GM21717 (cell line): Measurements from ENCODE around the gene LAMA2.

ENCODE experiments used
- ATAC-seq: cut with Tn5 transposase; IDR thresholded peaks from one replicate; pipeline ENCODE4 v1.9.1; 2021; ENCODE audit warnings: mild to moderate bottlenecking, moderate library complexity; ENCODE audit not compliant: unreplicated experiment

The LAMA2 gene

DNA sequence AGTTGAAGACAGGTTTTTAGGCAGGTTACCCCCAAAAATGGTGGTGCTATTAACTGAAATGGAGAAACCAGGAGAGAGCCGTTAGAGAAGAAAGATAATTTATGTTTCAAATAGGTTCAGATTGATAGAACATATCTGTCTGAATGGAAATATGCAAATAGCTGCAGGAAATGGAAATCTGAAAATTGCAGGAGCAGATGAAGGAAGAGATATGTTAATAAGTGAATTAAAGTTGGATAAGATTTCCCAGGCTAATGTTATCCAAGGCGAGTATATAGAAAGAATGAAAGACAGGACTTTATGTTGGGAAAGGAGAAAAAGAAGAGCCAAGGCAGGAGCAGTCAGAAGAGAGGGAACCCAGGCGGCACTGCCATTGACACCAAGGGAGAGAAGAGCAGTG, 461.4 kb downstream of the LAMA2 start:
- no peak for ATAC-seq

DNA sequence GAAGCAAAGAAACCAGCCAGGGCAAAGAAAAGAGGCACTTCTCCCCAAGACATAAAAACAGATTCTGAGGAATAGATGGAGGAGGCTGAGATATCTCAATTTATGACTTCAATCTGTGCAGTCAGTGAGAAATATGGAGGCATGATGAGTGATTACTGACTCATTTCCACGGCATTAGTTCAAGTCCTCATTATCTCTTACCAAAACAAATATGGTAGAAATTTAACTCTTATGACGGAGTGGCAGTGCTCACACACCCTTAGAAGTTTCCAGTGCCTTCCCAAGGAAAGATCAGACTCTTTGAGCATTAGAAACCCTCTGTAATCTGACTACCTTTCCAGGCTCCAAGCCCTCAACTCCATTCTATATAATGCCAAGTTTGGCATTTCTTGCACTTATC, 463.0 kb downstream of the LAMA2 start:
- no peak for ATAC-seq

DNA sequence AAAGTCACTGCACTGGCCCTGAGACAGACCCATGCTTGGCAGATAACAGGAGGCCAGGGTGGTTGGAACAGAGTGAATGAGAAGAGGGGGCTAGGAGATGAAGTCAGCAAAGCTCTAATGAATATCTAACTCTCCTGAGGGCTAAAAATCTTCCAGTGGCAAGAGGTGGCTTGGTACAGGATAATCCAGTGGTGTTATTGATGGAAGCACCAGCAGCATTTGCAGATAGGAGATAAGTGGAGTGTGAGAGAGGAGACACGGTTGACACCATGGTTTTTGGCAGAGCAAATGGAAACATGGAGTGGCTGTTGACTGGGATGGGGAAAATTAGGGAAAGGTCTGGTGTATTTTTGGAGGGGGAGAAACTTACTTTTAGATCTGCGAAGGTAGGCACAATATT, 464.0 kb downstream of the LAMA2 start:
- ATAC-seq = no peak

DNA sequence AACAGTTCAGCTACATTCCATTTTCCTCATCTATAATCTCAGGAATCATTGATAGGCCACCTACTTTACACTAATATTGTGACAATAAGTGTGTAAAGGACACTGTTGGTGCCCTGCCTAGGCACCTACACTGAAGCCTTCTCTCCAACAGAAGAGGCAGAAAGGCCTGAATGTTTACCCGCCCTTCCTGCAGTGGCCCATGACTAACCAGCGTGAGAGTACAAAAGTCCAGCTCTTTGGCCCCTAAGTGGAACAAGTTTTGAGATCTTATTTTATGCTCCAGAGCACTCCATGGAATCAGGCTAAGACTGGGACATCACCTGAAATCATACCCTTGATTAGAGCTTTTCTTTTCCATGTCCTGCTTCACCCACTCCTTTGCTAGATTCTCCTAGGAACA, 467.3 kb downstream of the LAMA2 start:
- no peak for ATAC-seq

DNA sequence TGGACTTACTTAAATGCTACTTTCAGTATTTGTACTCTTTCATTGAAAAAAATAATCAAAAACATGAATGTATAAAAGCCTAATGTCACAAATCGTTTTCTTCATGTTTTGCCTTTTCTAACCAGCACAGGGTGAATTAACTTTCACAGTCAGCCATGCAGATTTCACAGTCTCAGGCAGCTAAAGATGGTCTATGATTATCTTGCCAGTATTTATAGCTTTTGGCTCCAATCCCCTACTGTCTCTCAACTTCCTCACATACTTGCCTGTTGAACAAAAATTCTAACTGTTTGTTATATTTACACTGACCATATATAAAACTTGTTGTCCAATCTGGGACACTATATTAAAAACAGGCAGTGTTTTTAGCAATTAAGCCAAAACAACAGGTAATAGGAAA, 468.9 kb downstream of the LAMA2 start:
- ATAC-seq = no peak

DNA sequence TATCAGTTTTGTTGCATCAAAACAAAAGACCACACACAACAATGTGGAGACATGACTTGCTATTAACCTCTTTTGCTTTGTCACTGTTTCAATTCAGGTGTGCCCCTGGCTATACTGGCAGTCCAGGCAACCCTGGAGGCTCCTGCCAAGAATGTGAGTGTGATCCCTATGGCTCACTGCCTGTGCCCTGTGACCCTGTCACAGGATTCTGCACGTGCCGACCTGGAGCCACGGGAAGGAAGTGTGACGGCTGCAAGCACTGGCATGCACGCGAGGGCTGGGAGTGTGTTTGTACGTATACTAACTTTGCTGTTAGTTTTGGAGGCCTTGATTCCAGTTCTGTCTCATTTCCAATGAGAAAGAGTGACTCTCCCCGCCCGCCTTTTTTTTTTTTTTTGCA, 470.1 kb downstream of the LAMA2 start:
- no peak for ATAC-seq

DNA sequence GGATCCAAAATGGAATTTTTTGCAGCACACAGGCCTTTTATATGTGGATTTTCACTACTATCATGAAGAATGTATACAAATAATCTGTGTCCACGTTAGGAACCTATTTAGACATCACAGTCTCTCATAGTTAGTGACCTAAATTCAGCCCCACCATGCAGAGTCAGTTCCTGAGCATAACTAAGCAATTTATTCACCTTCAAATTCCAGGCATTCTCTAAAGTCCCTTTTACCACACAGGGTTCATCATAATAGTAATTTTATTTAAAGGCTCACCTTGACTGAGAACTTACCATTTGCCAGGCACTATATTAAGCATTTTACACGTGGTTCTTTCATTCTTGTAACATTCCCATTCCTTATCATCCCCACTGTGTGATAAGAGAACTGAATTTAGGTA, 473.2 kb downstream of the LAMA2 start:
- no peak for ATAC-seq

DNA sequence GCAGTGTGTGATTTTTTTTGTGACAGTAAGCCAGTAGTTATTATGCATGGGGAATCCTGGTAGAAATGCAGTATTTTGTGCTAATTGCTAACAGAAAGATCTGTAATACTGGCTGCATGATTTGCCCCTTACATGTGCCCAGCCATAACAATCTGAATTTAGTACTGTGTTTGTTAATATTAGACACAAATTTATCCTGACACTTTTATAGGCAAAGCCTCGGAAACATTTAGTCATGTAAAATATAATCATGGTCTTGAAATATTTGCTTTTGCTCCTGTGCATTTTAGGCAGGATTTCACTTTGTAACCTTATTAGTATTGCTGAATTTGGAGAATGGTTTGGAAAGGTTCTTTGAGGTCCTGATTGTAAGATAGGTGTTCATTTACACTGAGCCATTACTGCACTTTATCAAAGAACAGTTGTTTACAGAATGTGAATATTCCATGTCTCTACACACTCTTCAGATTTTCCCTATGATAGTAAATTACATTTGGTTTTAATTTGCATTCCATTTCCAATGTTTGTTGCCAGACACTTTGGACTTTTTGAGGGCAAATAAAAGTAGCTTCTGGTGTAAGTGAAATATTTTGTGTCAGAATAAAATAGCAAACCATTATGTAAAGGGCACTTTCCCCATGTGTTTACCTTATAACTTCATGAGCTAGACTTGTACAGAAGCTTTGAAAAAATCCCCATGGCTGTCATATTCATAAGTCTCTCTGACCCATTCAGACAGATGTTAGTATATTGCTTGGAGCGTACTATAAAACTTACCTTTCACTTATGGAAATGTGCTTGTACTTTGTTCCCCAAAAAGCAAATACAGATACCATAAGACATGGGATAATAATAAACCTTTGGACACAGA, 477.1 kb downstream of the LAMA2 start:
- no peak for ATAC-seq

DNA sequence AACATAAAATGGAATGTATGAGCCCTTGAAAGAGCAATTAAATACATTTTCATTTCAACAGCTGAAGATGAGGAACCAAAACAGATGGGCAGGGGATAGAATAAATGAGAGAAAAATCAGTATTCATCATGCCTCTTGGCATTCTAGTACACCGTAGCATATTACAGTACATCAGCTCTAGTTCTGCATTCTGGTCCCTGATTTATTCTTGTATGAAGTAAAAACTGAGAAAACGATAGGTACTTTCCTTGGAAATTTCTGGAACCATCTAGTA, 477.7 kb downstream of the LAMA2 start:
- no peak for ATAC-seq

DNA sequence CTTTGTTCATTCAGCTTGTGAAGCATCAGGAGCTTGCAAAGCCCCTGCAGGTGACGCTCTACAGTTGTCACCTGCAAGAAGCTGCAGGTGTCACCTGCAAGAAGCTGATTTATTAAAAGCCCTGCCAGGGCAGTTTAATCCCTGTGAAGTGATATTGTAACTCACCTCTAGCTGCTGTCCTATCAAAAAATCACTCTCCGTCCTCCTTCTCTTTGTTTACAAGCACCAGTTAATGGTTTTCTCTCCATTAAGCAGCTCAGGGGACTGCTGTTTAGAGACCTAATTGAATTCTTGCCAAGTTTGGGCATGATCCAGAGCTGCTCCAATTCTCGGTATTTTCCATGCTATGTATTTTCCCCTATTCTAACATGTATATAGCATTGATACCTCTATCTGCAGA, 481.1 kb downstream of the LAMA2 start:
- no peak for ATAC-seq

DNA sequence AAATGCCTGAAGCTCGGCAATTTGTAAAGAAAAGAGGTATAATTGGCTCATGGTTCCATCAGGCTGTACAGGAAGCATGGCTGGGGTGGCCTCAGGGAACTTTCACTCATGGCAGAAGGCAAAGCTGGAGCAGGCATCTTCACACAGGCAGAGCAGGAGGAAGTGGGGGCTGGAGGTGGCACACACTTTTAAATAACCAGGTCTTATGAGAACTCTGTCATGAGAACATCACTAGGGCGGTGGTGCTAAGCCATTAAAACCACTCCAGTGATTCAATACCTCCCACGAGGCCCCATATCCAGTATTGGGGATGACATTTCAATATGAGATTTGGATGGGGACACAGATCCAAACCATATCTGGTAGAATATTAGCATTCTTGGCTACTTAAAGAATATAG, 481.8 kb downstream of the LAMA2 start:
- ATAC-seq = no peak

DNA sequence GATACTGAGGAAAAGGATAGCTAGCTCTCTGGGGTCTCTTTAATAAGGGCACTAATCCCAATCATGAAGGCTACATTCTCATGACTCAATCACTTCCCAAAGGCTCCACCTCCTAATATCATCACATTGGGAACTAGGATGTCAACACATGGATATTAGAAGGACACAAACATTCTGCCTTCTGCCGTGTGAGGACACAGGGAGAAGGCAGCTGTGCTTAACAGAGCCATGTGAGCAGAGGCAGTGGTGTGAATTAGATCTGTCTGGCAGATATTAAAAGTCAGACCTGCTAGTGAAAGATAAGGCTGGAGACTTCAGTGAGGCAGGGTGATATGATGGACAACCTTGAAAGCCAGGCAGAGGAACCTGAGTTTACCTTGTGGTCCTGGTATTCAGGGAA, 485.1 kb downstream of the LAMA2 start:
- ATAC-seq = no peak

DNA sequence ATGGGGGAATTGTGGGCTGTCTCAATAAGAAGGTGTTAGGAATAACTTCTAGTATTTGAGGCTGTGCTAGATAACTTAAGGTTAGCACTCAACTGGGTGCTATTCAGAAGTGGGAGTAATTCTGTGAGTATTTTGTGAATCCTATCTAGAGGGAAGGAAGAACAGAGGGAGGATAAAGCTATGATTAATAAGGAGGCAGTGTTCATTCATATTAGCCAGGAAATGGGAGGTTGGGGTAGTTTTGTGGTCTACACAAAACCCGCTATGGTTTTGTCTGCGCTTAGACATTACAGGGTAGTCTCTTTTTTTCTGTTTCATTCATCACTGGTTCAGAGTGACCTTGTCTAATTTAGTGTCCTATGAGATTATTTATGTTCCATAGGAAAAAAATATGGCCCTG, 486.0 kb downstream of the LAMA2 start:
- no peak for ATAC-seq

DNA sequence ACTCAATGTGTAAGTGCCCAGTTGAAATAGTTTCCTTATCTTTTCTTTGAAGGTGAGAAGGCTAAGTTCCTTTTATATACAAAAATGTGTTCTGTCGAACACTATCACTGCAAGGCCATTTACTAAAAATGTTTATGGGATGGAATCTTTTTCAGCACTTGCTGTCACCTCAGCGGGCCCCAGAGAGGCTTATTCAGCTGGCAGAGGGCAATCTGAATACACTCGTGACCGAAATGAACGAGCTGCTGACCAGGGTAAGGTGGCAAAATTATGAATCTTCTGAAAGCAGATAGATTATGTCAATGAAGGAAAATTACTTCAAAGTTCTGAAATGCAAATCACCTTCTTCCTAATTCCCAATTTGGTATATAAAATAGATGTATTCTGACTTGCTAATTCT, 486.8 kb downstream of the LAMA2 start:
- no peak for ATAC-seq

DNA sequence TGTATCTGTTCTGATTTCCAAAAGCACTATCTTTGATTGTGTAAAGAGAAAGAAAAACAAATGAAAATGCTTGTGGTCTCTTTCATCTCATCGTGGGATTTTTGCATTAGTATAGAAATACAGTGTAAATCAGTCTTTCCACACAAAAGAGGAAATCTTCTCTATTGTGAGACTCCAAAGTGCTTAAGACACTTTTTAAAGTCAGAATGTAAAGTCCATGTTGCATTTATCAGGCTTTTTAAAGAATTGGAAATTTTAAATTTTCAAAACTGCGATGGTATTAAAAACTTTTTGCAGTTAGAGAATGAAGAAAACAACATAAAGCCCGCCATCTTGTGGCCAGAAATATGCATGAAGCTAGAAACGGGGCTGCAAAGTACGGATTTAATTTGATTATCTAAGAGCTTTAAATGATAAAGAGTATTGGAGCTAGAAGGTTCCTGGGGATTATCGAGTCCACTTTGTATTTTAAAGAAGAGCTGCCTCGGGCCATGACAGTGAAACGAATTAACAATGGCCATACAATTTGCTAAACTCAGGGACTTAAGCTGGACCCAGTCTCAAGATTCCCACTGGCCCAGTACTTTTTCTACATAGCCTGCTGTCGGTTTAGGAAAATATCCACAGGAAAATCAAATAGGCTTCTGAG, 487.5 kb downstream of the LAMA2 start:
- no peak for ATAC-seq

DNA sequence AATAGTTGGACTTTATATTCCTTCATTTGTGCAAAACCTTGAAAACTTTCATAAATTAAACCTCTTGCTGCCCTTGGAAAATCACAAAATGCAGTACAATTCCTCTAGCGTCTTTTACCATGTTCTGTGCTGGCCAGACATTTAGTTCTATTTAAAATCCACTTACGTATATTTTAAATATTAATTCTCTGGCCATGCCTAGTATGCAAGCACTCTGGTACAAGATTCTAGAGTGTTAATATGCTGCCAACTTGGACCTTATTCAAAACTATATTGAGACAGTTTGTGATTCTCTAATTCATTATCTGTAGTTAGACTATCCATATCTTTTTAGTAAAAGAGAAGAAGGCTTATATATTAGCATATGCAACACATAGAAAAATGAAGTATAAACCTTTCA, 498.9 kb downstream of the LAMA2 start:
- no peak for ATAC-seq

DNA sequence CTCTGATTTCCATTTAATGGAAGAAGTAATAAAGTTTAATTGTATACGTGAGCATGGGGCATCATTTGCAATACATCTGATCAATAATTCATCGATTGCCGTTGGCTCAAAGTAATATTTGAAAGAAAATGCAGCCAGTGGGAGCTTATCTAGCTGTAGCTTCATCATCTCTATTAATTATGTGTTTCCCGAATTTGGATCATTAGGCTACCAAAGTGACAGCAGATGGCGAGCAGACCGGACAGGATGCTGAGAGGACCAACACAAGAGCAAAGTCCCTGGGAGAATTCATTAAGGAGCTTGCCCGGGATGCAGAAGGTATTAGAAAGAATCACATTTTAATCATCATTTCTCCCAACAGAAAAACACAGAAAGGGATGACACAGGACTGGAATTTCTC, 500.0 kb downstream of the LAMA2 start:
- ATAC-seq = no peak

DNA sequence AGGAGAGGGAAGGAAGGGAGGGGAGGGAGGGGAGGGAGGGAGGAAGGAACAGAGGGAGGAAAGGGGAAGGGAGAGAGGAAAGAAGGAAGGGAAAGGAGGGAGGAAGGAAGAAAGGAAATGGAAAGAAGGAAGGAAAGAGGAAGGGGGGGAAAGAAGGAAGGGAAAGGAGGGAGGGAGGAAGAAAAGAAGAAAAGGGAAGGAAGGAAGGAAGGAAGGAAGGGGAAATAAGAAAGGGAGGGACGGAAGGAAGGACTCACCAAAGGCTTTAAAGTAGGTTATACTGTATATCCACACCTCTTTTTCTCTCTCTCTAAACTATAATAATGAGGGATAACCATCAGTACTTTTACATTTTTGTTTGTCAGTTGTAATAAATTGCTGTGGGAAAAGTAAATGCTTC, 502.2 kb downstream of the LAMA2 start:
- ATAC-seq = no peak

DNA sequence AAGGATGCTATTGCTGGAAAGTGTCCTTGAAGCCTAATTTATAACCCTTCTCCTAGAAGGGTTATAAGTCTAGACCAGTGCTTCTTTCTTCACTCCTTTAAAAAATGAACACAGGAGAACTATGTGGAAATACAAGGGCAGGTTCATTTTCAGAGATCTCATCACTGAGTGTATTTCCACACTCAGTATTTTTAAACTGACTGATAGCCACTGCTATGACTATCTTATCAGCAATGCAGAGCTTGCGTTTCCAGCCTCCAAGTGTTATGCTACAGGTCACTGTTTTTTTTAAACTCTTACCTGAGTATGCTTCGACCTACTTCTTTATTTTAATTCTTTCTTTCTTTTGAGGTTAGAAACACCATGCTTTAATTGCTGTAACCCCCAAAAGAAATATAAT, 508.0 kb downstream of the LAMA2 start:
- ATAC-seq = no peak

DNA sequence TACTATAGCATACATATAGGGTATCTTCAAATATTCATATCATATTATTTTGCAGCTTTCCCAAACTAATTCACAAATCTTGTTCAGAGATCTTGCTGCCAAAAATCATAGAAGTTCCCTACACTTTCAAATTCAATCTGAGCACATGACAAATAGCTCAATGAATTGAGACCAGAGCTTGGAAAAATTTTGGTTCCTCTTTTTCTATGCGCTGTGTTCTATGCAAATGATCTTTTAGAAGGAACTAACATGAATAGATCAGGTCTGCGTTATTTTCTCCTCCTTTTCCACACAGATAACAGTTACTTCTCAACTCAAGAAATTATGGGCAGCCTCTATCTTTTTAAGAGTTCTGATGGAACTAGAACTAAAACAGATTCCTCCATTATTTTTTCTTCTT, 510.7 kb downstream of the LAMA2 start:
- no peak for ATAC-seq

DNA sequence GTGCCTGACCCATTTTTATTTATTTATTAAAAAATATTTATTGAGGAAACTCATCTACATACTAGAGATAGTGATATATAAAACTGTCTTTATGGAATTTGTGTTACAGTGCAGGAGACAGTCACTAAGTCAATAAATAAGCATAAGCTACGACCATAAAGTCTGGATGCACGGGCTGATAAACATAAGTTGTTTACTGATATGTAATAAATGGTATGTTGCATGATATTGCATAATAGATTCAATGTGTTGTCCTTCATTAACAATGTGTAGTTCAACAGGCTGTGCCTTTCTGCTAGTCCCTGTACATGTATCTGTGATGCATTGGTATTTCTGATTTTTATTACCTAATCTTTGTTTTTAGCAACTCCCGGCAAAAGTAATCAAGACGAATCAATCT, 515.8 kb downstream of the LAMA2 start:
- no peak for ATAC-seq

DNA sequence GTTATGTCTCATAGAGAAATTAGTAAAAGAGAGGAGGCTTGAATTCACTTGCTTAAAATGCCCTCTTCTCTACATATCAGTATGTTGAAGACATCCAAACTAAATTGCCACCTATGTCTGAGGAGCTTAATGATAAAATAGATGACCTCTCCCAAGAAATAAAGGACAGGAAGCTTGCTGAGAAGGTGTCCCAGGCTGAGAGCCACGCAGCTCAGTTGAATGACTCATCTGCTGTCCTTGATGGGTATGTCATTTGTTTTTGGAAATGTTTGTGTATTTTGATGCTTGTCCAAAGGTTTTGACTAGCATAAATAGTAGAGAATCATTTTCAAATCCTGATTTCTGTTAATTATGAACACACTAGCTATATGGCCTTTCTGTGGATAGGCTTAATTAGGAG, 519.3 kb downstream of the LAMA2 start:
- ATAC-seq = no peak

DNA sequence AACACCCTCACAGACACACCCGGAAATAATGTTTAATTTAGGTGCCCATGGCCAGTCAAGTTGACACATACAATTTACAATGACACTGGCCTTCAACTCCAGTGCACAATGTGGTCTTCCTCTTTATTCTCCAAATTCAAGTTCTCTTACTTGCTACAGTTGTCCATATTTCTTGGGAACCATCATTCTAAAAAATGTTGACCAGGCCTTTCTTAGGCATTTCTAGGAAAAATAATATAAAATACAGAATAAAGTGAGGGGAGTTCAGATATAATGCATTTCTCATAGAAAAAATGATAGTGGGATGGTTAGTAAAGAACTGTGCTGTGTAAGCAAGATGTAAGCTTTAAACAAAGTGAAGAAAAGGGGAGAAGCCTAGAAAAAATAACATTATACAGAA, 528.2 kb downstream of the LAMA2 start:
- no peak for ATAC-seq
